GM23338 (cell line): ENCODE data around the gene RNF32.

ENCODE experiments used
- EZH2 ChIP-seq: fragments of 200-600 bp; sonication (generic); IDR thresholded peaks from one replicate; pipeline ENCODE4 v1.8.0; 2017; ENCODE audit warnings: antibody characterized with exemption, mild to moderate bottlenecking, low read depth; ENCODE audit not compliant: unreplicated experiment
- JUNB ChIP-seq: IDR thresholded peaks from one replicate; pipeline ENCODE4 v1.6.1; 2016; ENCODE audit warnings: antibody characterized with exemption; ENCODE audit not compliant: unreplicated experiment
- TF ChIP-seq, protein P1 (sequence below), 2 experiments: fragments of 200-600 bp in 1 of 2; sonication (generic) in 1 of 2; conservative IDR thresholded peaks; 2 replicates each; pipeline versions ENCODE4 v1.5.1 to v1.6.1; 2016 to 2017; ENCODE audit warnings: antibody characterized with exemption in 2 of 2, low read depth in 2 of 2, mild to moderate bottlenecking in 2 of 2, moderate library complexity in 1 of 2

DNA sequence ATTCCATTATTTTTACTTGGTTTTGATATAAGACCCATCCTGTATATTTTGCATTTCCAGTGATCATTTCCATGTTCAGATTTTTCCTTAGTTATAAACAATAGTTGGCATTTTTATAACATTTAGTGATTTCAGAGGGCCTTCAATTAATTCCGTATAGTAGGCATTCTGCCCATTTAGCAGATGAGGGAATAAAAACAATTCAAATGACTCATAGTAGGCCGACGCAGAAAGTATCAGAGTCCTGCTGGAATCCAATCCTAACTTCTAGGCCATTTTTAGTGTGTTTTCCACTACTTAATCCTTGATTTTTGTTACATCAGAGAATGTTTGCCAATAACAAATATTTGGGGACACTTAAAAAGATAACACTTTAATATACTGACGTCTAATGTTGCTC lies 15.4 kb downstream of the RNF32 start:
- TF ChIP-seq, protein P1, sequence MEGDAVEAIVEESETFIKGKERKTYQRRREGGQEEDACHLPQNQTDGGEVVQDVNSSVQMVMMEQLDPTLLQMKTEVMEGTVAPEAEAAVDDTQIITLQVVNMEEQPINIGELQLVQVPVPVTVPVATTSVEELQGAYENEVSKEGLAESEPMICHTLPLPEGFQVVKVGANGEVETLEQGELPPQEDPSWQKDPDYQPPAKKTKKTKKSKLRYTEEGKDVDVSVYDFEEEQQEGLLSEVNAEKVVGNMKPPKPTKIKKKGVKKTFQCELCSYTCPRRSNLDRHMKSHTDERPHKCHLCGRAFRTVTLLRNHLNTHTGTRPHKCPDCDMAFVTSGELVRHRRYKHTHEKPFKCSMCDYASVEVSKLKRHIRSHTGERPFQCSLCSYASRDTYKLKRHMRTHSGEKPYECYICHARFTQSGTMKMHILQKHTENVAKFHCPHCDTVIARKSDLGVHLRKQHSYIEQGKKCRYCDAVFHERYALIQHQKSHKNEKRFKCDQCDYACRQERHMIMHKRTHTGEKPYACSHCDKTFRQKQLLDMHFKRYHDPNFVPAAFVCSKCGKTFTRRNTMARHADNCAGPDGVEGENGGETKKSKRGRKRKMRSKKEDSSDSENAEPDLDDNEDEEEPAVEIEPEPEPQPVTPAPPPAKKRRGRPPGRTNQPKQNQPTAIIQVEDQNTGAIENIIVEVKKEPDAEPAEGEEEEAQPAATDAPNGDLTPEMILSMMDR (conservative IDR thresholded peaks at IDR 0.05; ENCODE audit: low read depth in 2 of 2), result no peak
- TF ChIP-seq EZH2 (no peak), JUNB (no peak)
